GM21619 (cell line): ENCODE results near the gene WFDC1.

Experiments used
- ATAC-seq: cut with Tn5 transposase; IDR thresholded peaks from one replicate; pipeline ENCODE4 v1.9.1; 2021; ENCODE audit not compliant: unreplicated experiment

Gene WFDC1

DNA sequence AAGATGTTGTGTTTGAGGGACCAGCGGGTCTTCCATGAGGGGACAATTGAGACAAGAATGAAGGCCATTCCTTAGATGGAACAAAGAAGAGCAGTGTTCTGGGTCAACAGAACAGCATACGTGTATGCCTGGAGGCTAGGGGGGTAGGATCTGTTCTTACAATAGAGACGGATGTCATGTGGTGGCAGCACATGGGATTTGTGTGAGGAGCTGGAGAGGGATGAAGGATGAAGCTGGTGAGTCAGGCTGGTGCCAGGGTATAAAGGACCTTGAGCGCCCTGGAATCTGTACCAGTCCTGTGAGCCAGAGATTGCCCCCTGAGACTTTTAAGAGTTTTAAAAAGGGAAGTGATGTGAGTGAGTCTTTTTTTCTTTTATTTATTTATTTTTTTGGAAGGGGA, 22.8 kb upstream of the WFDC1 start:
- ATAC-seq = no peak

DNA sequence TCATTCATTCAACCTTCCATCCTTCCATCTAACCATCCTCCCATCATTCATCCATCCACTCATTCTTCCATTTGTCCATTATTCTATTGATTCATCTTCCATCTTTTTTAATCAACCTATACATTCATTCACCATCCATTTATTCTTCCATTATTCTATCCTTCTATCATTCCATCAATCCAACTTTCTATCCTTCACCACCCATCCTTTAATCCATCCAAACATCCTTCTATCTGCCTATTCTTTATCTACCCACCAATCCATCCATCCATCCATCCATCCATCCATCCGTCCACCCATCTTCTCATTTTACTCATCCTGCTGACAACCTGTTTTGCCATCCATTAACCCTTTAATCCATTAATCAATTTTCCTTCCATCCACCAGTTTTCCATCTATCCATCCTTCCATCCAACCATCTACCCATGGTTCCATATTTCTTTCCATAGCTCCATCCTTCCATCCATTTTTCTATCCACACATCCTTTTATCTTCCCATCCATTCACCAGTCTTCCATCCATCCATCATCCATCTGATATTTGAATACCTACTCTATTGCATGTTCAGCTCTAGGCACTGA, 21.8 kb upstream of the WFDC1 start:
- no peak for ATAC-seq

DNA sequence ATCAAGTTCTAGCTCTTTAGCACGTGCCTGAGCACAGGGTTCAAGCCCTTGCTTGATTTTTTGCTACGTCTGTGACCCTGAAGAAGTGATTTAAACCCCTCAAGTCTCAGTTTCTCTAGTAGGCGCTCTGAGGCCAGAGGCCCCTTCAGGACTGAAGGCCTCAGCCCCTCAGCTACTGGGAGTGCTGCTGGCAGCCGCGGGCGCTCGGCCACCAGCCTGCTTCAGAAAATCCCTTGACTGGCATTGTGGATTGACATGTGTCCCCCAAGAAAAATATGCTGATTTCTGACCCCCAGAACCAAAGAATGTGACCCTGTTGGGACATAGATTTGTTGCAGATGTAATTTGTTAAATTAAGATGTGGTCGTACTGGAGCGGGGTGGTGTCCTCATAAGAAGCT, 20.2 kb upstream of the WFDC1 start:
- ATAC-seq = no peak

DNA sequence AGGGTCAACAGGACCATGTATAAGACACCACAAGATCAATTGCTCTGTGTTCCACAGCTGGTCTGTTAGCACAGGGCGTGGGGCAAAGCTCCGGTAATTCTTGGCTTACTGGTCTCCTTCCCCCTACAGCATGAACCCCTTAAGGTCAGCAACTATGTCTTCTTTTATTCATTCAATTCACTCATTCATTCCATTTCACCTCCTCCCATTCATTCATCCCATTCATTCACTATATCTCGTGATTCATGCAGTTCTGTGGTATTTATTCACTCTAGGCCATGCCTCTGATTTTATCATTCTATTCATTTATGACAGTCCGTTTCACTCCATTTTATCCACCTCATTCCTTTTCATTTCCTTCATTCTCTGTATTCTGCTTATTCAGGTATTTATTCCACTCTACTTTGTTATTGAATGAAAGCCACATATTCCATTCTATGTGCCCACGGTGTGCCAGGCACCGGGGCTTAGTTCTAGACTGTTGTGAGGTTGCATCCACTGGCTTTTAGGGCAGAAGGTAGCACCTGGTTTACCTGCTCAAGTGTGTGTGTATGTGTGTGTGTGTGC, 19.0 kb upstream of the WFDC1 start:
- ATAC-seq = no peak

DNA sequence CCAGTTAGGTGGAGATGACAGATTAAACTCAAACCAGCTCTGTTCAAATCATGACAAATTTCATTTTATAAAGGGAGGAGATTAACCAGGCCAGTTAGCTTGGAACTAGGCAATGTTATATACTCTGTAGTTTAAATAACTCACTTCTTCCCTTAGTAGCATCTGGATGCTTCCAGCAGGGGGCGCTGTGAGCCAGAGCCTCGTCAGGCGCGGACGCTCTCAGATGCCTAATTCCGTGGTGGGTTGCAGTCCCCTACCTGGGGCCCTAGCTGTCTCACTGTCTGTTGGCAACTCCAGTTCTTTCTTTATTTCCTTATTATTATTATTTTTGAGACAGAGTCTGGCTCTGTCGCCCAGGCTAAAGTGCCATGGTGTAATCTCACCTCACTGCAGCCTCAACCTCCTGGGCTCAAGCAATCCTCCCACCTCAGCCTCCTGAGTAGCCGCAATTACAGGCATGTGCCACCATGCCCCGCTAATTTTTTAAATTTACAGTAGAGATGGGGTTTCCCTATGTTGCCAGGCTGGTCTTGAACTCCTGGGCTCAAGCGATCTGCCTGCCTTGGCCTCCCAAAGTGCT, 17.3 kb upstream of the WFDC1 start:
- ATAC-seq = no peak

DNA sequence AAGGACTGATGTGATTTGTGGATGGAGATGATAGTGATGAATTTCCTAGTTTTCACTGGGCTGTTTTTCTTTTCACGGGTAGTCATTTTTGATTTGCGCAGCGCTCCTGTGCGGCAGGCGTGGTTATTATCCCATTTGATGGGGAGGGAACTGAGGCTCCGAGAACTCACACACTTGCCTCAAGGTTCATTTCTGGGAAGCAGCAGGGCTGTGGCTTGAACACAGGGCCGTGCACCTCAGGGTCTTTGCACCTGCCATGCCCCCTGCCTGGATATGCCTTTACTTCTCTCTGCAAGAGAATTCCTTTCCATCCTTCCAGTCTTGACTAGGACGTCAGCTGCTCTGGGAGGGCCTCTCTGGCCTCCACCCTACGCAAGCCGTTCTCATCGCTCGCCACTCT, 16.3 kb upstream of the WFDC1 start:
- no peak for ATAC-seq

DNA sequence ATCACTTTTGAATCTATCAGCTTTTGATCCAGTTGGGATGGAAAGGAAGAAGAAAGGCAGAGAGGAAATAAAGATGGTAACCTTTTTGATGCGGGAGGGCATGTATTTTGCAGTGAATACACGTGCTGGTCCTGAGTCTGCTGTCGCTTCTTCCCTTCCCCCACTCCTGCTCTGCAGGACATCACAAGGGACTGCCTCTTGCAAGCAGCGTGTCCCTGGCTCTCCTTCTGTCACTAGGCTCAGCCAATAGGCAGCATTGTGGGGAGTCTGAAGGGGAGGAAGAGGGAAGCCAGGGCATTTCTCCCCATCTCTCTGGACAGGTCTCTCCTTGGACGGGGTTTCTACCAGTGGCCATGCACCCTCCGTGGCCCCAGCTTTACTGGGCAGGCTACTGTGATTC, 15.7 kb upstream of the WFDC1 start:
- ATAC-seq = no peak

DNA sequence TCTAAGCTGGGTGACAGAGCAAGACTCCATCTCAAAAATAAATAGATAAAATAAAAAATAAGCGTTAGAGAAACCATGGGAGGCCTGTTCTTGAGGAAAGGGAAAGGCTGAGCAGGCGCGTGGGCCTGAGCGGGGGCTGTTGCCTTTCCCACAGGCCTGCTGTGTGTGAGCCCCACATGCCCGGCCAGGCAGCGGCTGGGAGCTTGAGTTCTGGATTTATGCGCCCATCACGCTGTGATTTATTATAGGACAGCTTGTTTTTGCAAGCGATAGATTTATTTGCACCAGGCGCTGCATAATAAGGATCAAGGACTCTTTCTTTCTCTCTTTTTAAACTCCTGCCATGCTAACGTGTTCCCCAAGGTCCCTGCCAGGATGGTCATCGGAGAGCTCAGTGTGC, 14.8 kb upstream of the WFDC1 start:
- no peak for ATAC-seq

DNA sequence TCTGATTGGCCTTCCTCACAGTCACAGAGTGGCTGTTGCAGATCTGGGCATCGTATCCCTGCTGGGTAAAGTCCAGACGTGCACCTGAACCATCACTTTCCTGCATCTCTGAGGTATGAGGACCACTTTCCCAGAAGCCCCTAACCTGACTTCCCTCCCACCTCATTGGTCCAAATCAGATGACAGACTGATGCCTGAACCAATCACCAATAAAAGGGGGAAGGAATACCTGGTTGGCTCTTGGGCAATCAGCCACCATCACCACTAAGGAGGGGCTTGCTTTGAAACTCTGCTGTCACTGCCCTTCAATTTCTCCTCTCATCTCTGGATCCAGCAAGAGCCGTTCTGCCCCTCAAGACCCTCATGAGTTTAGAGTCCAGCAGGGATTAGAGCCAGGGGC, 13.6 kb upstream of the WFDC1 start:
- no peak for ATAC-seq

DNA sequence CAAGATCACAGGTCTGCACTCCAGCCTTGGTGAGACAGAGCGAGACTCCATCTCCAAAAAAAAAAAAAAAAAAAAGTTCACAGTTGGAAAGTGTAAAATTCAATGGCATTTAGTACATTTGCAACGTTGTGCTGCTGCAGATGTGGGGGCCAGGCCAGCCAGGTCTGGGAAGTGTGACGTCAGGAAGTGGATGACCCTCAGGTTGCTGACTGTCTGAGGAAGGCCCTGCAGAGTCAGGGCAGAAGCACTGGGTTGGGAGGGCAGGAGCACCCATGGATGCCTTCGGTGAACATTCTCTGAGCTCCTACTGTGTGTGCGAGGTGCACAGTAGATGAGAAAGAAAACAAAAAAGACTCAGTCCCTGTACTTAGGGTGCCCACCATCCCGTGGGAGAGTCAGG, 12.1 kb upstream of the WFDC1 start:
- no peak for ATAC-seq

DNA sequence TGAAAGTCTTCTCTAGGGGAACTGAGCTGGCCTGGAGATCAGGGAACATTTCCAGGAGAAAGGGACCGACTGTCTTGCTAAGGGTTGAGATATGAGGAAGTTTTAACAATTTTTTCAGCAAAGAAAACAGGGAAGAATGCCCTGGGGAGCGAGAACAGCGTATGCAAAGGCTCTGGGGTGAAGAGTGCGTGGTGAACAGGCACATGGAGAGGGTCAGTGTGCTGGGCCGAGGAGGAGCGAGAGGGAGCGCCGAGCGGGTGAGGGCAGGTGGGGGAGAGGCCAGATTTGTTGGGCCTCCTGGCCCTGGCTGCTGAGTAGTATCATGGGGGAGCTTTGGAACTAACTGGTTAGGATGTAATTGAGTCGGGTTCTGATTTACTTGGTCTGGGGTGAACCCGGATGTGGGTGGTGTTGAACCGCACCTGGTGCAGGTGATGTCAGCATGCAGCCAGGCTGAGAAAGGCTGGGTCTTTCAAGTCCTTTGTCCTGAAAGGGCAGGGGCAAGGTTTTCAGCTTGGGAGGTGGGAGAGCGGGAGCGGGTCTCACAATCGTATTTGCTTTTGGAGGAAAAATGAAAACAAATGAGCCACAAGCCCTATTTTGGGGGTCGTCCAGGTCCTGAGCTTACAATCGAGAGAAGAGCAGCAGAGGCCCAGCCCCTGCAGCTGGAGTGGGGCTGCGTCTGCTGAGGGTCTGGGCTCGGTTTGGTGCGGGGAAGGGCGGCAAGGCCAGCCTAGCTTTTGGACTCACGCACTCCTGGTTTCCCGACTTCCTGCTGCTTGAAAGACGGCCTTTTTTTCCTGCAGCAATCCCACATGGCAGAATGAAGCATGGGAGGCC, 11.1 kb upstream of the WFDC1 start:
- no peak for ATAC-seq

DNA sequence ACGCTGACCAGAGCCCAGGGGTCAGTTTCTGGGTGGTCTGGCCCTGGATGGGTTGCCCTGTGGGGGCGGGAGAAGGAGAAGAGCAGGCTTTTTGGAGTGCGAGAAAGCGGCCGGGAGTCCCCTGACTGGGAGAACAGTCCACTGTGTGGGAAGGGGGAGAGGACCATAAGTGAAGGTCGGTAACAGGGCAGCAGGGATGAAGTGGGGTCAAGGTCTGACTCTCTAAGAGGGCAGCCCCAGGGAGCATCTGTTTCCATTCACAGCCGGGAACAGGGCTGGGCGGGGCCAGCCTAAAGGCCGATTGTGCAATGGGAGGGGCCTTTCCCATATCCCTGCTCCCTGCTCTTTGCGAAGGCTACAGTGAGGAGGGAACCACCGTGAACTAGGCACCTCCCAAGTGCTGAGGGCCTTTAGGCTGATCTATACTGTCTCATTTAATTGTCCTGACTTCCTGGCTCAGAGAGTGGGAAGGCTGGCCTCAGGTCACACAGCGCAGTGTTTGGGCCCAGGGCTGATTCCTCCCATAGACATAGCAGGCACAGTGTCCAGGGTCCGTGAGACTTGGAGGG, 10.4 kb upstream of the WFDC1 start:
- ATAC-seq = no peak

DNA sequence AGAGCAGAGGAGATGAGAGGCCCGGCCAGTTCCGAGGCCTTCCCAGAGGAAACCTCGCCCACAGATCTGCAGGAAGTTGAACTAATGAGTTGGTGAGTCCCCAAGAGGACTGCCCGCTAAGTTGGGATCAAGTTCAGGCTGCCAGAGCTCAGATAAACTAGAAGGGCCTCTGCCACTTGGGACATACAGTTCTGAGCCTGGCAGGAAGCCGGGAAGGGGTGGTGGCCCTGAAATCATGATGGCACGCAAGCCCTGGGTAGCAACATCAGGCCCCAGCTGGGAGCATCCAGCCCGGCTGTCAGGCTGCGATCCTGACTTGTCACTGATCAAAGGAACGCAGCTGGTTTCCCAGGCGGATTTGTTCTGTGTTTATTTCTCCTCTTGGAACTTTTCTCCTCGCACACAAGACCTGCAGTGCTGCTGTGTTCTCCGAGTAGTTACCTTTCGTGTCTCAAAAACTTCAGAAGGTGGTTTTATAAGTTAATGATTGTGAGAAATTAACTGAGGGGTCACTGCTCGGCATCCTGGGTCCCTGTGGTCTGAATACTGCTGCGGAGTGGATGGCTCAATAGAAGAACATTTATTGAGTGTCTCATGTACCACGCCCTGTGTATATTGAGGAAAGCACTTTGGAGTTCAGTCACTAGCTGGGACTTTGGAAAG, 8.0 kb upstream of the WFDC1 start:
- no peak for ATAC-seq

DNA sequence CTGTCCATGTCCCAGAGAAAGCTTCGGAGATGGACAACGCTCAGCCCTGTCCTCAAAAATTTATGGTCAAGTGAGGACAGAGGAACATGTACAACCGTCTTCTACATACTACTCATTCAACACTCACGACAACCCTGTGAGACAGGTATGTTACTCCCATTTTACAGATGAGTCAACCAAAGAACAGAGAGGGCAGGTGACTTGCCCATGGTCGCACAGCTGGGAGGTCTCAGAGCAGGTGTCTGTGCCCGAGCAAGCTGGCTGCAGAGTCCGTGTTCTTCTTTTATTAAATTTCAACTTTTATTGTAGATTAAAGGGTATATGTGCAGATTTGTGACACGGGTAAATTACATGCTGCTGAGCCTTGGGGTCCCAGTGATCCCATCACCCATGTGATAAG, 5.8 kb upstream of the WFDC1 start:
- no peak for ATAC-seq

DNA sequence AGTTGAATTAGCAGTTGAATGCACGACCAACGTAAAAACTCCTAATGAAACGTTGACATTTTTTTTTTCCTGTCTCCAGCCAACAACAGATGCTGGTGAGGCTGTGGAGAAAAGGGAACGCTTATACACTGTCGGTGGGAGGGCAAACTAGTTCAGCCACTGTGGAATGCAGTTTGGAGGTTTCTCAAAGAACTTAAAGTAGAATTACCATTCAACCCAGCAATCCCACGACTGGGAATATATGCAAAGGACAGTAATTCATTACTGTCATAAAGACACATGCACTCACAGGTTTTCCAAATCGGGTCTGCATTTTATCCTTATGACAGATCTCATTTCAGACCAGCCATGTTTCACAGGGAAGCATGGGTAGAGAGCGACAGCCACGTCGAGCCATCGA, 3.5 kb upstream of the WFDC1 start:
- no peak for ATAC-seq

DNA sequence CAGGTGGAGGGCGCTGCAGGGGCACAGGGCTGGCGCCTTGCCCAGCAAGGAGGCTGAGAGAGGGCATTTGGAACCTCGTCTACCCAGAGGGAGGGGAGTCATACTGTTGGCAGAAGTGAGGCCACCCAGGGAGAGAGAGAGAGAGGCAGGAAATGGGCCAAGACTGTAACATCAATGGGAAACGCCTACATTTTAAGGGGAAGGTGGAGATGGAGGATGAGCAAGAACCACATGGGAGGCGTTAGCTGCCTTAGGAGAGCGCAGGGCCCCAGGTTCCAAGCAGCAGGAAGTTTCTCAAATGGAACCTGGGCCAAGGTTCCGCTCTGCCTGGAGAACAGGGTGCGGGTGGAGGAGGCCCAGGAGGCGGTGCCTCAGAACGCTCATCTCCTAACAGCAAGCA, 2.7 kb upstream of the WFDC1 start:
- no peak for ATAC-seq

DNA sequence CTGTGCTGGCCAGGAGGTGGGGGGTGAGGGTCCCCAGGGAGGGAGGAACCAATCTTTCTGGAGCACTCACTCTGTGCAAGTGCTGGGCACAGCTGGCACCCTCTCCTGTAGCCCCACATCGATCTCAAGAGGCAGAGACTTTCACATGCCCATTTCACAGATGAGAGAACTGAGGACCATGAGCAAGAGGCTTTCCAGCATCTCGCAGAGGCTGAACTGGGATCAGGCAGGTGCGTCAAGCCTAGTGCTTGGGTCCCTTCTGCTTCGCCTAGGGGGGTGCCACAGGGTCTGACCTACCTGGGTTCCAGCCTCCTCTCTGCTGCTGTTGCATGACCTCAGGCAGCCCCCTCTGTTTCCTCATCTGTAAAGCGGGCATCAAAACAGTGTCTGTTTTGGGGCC, 1.3 kb upstream of the WFDC1 start:
- no peak for ATAC-seq

DNA sequence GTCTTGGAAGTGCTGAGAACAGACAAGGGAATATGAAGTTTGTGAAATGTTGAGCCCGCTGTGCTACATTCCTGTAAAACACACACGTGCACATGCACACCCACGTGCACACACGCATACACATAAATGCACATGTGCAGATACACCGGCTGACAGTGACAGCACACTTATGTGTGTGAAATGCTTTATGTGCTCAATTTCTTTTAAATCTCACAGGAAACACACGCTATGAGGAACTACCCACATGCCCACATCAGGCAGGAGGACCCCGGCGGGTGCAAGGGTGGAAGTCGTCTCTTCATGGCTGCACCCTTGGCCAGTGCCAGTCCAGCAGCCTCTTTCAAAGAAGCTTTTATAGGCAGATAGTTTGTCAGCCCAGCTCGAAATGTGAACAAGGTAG, 561 bp upstream of the WFDC1 start:
- ATAC-seq = no peak

DNA sequence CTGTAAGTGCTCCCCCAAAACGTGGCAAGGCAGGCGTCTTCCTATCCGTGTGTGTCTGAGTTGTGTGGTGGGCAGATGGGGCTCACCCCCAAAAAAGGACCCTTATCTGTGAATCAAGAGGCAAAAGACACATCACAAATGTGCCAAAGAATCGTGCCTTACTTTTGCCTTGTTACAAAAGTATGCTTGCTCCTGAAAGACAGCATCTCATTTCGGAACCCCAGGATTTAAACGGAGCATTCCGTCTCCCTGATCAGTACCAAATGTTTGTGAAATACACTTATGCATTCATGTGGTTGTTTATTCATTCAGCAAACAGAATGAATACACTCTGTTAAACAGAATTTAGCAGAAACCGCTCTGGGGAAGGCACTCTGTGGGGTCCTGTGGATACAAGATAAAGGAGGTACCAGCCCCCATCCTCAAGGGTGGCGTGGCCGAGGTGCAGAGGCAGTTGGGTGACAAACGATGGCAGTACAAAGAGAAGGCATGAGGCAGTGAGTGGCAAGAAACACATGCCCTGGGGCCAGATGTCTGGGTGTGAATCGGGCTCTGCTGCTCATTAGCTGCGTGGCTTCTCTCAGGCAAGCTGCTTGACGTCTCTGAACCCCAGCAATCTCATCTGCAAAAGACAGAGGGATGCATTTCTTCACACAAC, 654 bp downstream of the WFDC1 start:
- ATAC-seq = no peak

DNA sequence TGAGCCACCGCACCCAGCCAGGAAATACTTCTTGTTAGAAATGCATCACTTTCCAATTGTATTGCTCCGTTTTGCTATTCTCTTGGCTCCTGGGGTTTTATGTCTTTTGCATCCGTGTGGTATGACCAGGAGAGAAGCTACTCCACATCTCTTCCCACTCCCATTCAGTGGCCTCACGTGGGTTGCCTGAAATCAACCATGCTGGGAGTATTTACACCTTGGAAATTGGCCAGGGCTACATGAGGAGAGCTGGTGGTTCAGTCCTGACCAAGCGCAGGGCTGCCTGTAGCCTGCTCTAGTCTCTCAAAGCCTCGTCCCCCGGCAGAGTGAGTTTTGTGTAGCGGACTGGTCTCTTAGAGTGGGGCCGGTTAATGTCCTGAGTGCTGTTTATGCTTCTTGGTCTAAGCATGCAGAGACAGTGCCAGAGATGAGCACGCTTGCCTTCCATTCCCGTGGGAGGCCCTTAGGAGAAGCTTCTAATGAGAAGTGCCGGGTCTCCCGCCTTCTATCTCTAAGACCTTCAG, 3.8 kb downstream of the WFDC1 start:
- ATAC-seq = no peak
